ENCODE measurements around the gene C6orf132.

C6orf132 gene

DNA sequence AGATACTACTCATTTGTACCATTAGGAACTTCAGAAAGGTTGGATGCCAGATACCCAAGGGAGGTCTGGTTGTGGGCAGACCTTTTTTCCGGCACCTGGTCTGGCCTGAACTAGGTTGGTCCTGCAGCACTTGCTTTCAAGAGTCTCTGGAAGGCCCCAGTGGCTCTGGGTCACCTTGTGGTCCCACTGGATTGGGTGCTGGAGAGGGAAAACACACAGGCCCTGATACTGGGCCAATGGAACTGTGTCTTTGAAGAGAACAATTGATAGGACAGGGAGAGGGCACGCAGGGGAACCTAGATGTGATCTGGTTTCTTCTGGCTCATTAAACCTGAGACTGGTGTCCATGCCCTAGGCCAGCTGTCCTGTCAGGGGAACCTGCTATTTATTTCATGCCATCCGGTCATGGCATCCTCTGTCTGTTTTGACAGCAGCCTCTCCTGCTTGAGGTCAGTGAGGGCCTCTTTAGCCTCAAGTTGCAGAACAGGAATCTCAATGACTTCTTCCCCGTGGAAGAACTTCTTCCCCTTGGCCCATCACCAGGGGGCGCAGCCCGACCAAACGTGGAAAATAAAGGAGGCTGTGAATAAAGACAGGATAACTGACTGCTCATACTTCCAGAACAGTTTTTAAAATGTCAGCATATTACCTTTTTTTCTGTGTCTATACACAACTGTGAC is 67.1 kb downstream of the C6orf132 start:
- DNase-seq (ENCODE audit: low spot score) = peak; percentile 60

DNA sequence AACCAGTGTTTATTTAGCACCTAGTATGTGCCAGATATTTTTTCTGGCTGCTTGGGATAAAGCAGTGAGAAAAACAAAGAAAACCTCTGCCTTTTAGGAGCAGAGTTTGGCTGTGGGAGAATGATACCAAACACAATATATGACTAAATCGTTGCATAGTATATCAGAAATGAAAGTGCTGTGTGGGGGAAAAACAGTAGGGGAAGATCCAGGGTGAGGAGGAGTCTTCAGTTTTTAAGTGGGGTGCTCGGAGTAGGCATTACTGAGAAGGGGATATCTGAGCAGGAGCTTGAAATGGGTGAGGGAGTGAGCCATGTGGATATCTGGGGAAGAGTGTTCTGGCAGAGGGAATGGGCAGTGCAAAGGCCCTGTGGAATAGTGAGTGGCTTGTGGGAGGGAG is 69.1 kb downstream of the C6orf132 start:
- DNase-seq (ENCODE audit: low spot score) = no peak

DNA sequence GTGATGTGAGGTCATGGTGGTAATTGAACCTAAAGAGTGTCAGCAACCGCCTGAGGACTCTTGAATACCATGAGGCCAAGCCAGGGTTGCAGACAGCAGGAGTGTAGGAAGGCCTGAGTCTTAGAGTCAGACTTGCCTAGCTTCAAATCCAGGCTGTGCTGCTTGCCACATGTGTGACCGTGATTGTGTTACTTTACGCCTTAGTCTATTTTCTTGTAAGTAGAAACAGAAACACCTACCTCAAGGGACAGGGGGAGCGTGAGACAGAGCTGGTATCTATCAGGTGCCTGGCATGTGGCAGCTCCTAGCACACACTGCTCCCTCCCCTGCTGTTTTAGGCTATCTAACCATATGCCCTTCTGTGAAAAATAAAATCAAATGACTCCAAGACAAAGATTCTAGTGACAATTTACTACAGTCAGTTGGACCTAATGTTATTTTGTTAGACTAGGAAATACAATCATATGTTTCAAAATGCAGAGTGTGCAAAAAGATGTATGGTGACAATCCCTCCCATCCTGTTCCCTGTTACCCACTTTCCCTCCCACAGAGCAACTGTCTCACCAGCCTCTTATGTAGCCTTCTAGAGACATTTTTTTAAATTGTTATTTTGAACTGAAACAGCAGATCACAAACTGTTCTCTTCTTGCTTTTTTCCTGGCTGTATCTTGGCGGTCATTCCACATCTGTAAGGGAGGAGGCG is 70.4 kb downstream of the C6orf132 start:
- no peak for DNase-seq (ENCODE audit: low spot score)

DNA sequence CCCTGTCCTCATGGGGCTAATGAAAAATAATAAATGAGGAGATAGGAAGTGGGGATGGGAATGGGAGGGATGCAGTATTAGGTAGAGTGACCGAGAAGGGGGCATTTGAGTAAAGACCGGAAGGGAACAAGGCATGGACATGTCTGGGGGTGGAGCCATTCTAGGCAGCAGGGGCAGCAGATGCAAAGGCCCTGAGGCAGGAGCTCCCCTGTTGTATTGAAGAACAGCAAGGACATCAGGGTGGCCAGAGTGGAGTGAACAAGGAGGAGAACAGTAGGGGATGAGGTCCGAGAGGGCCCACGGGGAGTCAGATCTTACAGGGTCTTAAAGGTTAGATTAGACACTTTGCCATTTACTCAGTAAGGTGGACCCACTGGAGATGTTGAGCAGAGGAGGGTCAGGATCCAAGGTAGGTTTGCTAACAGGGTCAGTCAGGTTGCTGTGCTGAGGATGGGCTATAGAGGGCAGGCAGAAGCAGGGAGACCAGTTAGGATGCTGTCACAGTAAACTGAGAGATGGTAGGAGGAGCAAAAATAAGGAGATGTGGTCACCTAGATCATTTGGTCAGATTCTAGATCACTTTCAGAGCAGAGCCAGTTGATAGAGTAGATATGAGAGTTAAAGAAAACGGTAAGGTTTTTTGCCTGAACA is 73.4 kb downstream of the C6orf132 start:
- no peak for DNase-seq (ENCODE audit: low spot score)

DNA sequence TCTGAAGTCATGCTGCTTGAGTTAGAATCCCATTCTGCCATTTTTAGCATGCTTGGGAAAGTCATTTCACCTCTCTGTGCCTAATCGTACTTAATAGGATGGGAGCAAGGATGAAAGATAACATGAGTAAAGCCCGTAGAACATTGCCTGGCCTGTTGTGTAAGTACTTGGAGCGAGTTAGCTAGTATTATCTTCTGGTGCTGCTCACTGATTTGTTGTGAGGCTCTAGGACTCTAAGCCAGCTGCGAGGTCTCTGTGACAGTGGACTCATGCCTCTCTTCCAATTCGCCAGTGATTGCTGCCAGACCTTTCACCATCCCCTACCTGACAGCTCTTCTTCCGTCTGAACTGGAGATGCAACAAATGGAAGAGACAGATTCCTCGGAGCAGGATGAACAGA is 74.2 kb downstream of the C6orf132 start:
- no peak for DNase-seq (ENCODE audit: low spot score)

DNA sequence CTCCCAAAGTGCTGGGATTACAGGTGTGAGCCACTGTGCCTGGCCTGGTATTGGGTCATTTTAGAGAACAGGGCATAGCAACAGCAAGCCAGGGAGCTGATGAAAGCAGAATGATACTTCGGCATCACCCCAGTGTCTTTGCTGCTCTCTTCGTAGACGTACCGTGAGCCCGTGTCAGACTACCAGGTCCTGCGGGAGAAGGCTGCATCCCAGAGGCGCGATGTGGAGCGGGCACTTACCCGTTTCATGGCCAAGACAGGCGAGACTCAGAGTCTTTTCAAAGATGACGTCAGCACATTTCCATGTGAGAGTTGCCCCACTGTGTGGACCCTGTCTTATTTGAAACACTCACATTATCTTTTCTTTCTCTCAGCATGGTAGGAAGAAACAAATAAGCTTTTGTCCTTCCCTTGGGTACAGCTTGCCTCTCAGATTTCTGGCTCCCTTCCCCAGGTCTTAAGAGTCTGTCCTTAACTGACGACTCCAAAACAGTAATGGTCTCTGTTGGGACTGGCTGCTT is 76.2 kb downstream of the C6orf132 start:
- no peak for DNase-seq (ENCODE audit: low spot score)

DNA sequence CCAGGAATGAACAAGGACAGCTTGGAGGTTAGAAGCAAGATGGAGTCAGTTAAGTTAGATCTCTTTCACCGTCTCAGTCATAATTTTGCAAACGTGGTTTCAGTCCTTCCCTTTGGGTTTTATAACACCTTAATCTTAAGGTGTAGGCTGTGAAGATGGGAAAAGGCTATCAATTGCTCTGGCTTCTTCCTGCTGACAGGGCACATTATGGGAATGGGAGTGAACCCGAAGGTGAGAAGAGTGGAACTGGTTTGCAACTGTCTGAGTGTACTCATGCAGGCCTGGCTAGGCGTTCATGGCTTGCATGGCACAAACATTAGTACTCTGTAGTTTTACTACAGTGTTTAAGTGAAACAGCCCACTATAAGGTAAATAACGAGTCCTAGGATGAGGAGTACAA is 82.7 kb downstream of the C6orf132 start:
- no peak for DNase-seq (ENCODE audit: low spot score)

DNA sequence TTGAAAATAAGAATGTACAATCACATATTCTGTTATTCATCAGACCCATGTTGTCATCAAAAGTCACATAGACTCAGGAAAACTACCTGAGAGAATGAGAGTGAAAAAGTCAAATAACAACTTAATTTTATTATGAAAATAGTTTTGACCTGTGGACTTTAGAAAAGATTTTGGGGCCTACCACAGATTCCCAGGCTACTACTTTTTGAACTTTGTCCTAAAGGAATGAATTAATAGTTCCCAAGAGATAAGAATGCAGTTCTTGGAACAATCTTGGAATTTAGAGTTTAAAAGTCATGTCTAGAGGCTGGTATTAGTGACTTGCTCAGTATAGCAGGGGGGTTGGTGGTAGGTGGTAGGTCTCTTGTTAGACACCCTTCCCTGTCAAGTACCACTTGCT is 88.8 kb downstream of the C6orf132 start:
- DNase-seq (ENCODE audit: low spot score) = no peak

DNA sequence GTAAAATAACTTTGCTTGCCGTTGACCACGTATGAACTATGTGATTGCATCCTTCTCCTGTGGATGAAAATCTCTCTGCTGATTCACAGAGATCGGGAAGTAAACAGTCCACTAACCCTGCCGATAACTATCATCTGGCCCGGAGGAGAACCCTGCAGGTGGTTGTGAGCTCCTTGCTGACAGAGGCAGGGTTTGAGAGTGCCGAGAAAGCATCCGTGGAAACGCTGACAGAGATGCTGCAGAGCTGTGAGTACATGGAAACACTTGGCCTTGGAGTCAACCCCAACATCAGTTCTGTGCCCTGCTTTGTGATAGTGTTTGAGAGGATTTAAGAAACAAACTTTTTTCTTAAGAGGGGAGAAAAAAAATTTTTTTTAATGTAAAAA is 91.2 kb downstream of the C6orf132 start:
- DNase-seq (ENCODE audit: low spot score) = peak; percentile 11

Measured in pons (tissue), 1 donor.